Measurements from ENCODE around the gene SEPTIN10.

Gene SEPTIN10

GRCh38 chr2:109507828-109508227, 105.9 kb downstream of the SEPTIN10 start:
- H3K9me3 ChIP-seq (ENCODE audit: control insufficient read depth, low read length), result no peaks in the 10 kb centered on the region
- no peaks in the 10 kb centered on the region for H3K27me3 ChIP-seq (ENCODE audit: control insufficient read depth, insufficient read depth, low read length)
- no peak overlapping the region for H3K4me3 ChIP-seq (ENCODE audit: low read length)
- H3K36me3 ChIP-seq (ENCODE audit: control insufficient read depth, insufficient read depth, low read length), result no peaks in the 10 kb centered on the region
- H3K9ac ChIP-seq (ENCODE audit: low read length), result no peak overlapping the region
- no peaks in the 10 kb centered on the region for H3K4me1 ChIP-seq (ENCODE audit: control insufficient read depth, insufficient read depth, low read length)

GRCh38 chr2:109507217-109507616, 106.5 kb downstream of the SEPTIN10 start:
- no peaks in the 10 kb centered on the region for H3K27me3 ChIP-seq (ENCODE audit: control insufficient read depth, insufficient read depth, low read length)
- H3K36me3 ChIP-seq (ENCODE audit: control insufficient read depth, insufficient read depth, low read length), result no peaks in the 10 kb centered on the region
- H3K4me3 ChIP-seq (ENCODE audit: low read length), result no peak overlapping the region
- H3K9me3 ChIP-seq (ENCODE audit: control insufficient read depth, low read length), result no peaks in the 10 kb centered on the region
- H3K9ac ChIP-seq (ENCODE audit: low read length), result no peak overlapping the region
- H3K4me1 ChIP-seq (ENCODE audit: control insufficient read depth, insufficient read depth, low read length), result no peaks in the 10 kb centered on the region

GRCh38 chr2:109503191-109503590, 110.6 kb downstream of the SEPTIN10 start:
- no peak overlapping the region for H3K9ac ChIP-seq (ENCODE audit: low read length)
- H3K4me1 ChIP-seq (ENCODE audit: control insufficient read depth, insufficient read depth, low read length), result peaks cover 18% of the 10 kb centered on the region
- H3K9me3 ChIP-seq (ENCODE audit: control insufficient read depth, low read length), result no peaks in the 10 kb centered on the region
- no peaks in the 10 kb centered on the region for H3K27me3 ChIP-seq (ENCODE audit: control insufficient read depth, insufficient read depth, low read length)
- H3K36me3 ChIP-seq (ENCODE audit: control insufficient read depth, insufficient read depth, low read length), result no peaks in the 10 kb centered on the region
- H3K4me3 ChIP-seq (ENCODE audit: low read length), result no peak overlapping the region

GRCh38 chr2:109501461-109501860, 112.3 kb downstream of the SEPTIN10 start:
- Histone ChIP-seq H3K9me3 (ENCODE audit: control insufficient read depth, low read length) (no peaks in the 10 kb centered on the region), H3K9ac (ENCODE audit: low read length) (no peak overlapping the region), H3K27me3 (ENCODE audit: control insufficient read depth, insufficient read depth, low read length) (no peaks in the 10 kb centered on the region), H3K36me3 (ENCODE audit: control insufficient read depth, insufficient read depth, low read length) (no peaks in the 10 kb centered on the region), H3K4me3 (ENCODE audit: low read length) (no peak overlapping the region), H3K4me1 (ENCODE audit: control insufficient read depth, insufficient read depth, low read length) (peaks cover 22% of the 10 kb centered on the region)

GRCh38 chr2:109500910-109501309, 112.9 kb downstream of the SEPTIN10 start:
- Histone ChIP-seq H3K4me3 (ENCODE audit: low read length) (no peak overlapping the region), H3K9me3 (ENCODE audit: control insufficient read depth, low read length) (no peaks in the 10 kb centered on the region), H3K36me3 (ENCODE audit: control insufficient read depth, insufficient read depth, low read length) (no peaks in the 10 kb centered on the region), H3K9ac (ENCODE audit: low read length) (no peak overlapping the region), H3K27me3 (ENCODE audit: control insufficient read depth, insufficient read depth, low read length) (no peaks in the 10 kb centered on the region), H3K4me1 (ENCODE audit: control insufficient read depth, insufficient read depth, low read length) (peaks cover 22% of the 10 kb centered on the region)

GRCh38 chr2:109499566-109499965, 114.2 kb downstream of the SEPTIN10 start:
- H3K4me1 ChIP-seq (ENCODE audit: control insufficient read depth, insufficient read depth, low read length), result peaks cover 29% of the 10 kb centered on the region
- no peak overlapping the region for H3K9ac ChIP-seq (ENCODE audit: low read length)
- no peaks in the 10 kb centered on the region for H3K9me3 ChIP-seq (ENCODE audit: control insufficient read depth, low read length)
- no peak overlapping the region for H3K4me3 ChIP-seq (ENCODE audit: low read length)
- H3K36me3 ChIP-seq (ENCODE audit: control insufficient read depth, insufficient read depth, low read length), result no peaks in the 10 kb centered on the region
- H3K27me3 ChIP-seq (ENCODE audit: control insufficient read depth, insufficient read depth, low read length), result no peaks in the 10 kb centered on the region

- H3K9ac ChIP-seq (ENCODE audit: low read length), result no peak overlapping the region
Measured at GRCh38 chr2:109498906-109499305, 114.9 kb downstream of the SEPTIN10 start.

GRCh38 chr2:109497911-109498870, 115.6 kb downstream of the SEPTIN10 start:
- H3K4me3 ChIP-seq (ENCODE audit: low read length), result no peak overlapping the region
- H3K9ac ChIP-seq (ENCODE audit: low read length), result no peak overlapping the region
- H3K4me1 ChIP-seq (ENCODE audit: control insufficient read depth, insufficient read depth, low read length), result peaks cover 31% of the 10 kb centered on the region
- H3K9me3 ChIP-seq (ENCODE audit: control insufficient read depth, low read length), result no peaks in the 10 kb centered on the region
- H3K36me3 ChIP-seq (ENCODE audit: control insufficient read depth, insufficient read depth, low read length), result no peaks in the 10 kb centered on the region
- no peaks in the 10 kb centered on the region for H3K27me3 ChIP-seq (ENCODE audit: control insufficient read depth, insufficient read depth, low read length)

More at GRCh38 chr2:109498906-109499305, 114.9 kb downstream of the SEPTIN10 start:
- no peak overlapping the region for H3K4me3 ChIP-seq (ENCODE audit: low read length)
- H3K27me3 ChIP-seq (ENCODE audit: control insufficient read depth, insufficient read depth, low read length), result no peaks in the 10 kb centered on the region
- no peaks in the 10 kb centered on the region for H3K36me3 ChIP-seq (ENCODE audit: control insufficient read depth, insufficient read depth, low read length)
- no peaks in the 10 kb centered on the region for H3K9me3 ChIP-seq (ENCODE audit: control insufficient read depth, low read length)
- peaks cover 31% of the 10 kb centered on the region for H3K4me1 ChIP-seq (ENCODE audit: control insufficient read depth, insufficient read depth, low read length)

GRCh38 chr2:109497463-109497862, 116.3 kb downstream of the SEPTIN10 start:
- H3K4me1 ChIP-seq (ENCODE audit: control insufficient read depth, insufficient read depth, low read length), result peaks cover 31% of the 10 kb centered on the region
- H3K9ac ChIP-seq (ENCODE audit: low read length), result no peak overlapping the region
- no peaks in the 10 kb centered on the region for H3K36me3 ChIP-seq (ENCODE audit: control insufficient read depth, insufficient read depth, low read length)
- no peak overlapping the region for H3K4me3 ChIP-seq (ENCODE audit: low read length)
- H3K27me3 ChIP-seq (ENCODE audit: control insufficient read depth, insufficient read depth, low read length), result no peaks in the 10 kb centered on the region
- H3K9me3 ChIP-seq (ENCODE audit: control insufficient read depth, low read length), result no peaks in the 10 kb centered on the region

GRCh38 chr2:109494351-109494750, 119.4 kb downstream of the SEPTIN10 start:
- Histone ChIP-seq H3K4me1 (ENCODE audit: control insufficient read depth, insufficient read depth, low read length) (peaks cover 21% of the 10 kb centered on the region), H3K27me3 (ENCODE audit: control insufficient read depth, insufficient read depth, low read length) (no peaks in the 10 kb centered on the region), H3K4me3 (ENCODE audit: low read length) (no peak overlapping the region), H3K9me3 (ENCODE audit: control insufficient read depth, low read length) (no peaks in the 10 kb centered on the region), H3K36me3 (ENCODE audit: control insufficient read depth, insufficient read depth, low read length) (no peaks in the 10 kb centered on the region), H3K9ac (ENCODE audit: low read length) (no peak overlapping the region)

- peaks cover 15% of the 10 kb centered on the region for H3K4me1 ChIP-seq (ENCODE audit: control insufficient read depth, insufficient read depth, low read length)
- no peaks in the 10 kb centered on the region for H3K36me3 ChIP-seq (ENCODE audit: control insufficient read depth, insufficient read depth, low read length)
- no peaks in the 10 kb centered on the region for H3K9me3 ChIP-seq (ENCODE audit: control insufficient read depth, low read length)
- no peak overlapping the region for H3K9ac ChIP-seq (ENCODE audit: low read length)
- no peaks in the 10 kb centered on the region for H3K27me3 ChIP-seq (ENCODE audit: control insufficient read depth, insufficient read depth, low read length)
- H3K4me3 ChIP-seq (ENCODE audit: low read length), result no peak overlapping the region
Measured at GRCh38 chr2:109493176-109493935, 120.4 kb downstream of the SEPTIN10 start.

Measured in mucosa of stomach (tissue), 1 donor.